ENCODE measurements around the gene PARVA. TPM values are rescaled to one million over a fixed set of nuclear protein-coding genes. Genes with fewer than 3 reads are reported as not detected.

The PARVA gene
- total RNA-seq, 2 experiments from 2014 or later, result 0.61 to 0.65 TPM

- Mint-ChIP-seq H3K27ac (no peak overlapping the region), H3K36me3 (no peaks in the 10 kb centered on the region), H3K27me3 (peaks cover 18% of the 10 kb centered on the region), H3K4me1 (no peaks in the 10 kb centered on the region), H3K9me3 (no peaks in the 10 kb centered on the region), H3K4me3 (no peak overlapping the region)
- POLR2A ChIA-PET, result no interaction called here
- DNase-seq, result no peak
- no peak for ATAC-seq (ENCODE audit: low read depth)
Measured at GRCh38 chr11:12581923-12582322, 204.6 kb downstream of the PARVA start.
